Vagina (tissue), 2 donors: ENCODE data around the gene ZNF616. TPM values are rescaled to one million over a fixed set of nuclear protein-coding genes. Genes with fewer than 3 reads are reported as not detected.

Experiments used
- DNase-seq, 2 donors: peaks; one replicate each; pipeline ENCODE4 v3.0.0-alpha.2; 2017; ENCODE audit errors: extremely low spot score in 2 of 2
- H3K27ac ChIP-seq: fragments of 200-600 bp; sonication (generic); one replicate; pipeline ENCODE4 v1.5.1; 2019
- H3K27me3 ChIP-seq: fragments of 200-600 bp; sonication (generic); one replicate; pipeline ENCODE4 v1.5.1; 2019
- H3K36me3 ChIP-seq, 2 donors: fragments of 200-600 bp; sonication (generic); one replicate each; pipeline ENCODE4 v1.5.1; 2017 to 2019
- H3K4me1 ChIP-seq: fragments of 200-600 bp; sonication (generic); one replicate; pipeline ENCODE4 v1.5.1; 2019
- H3K4me3 ChIP-seq, 2 donors: fragments of 200-600 bp; sonication (generic); 1 replicate in 1 of 2; 2 replicates in 1 of 2; pipeline ENCODE4 v1.5.1; 2016 to 2019
- H3K9me3 ChIP-seq: fragments of 200-600 bp; sonication (generic); one replicate; pipeline ENCODE4 v1.5.1; 2019
- CTCF ChIP-seq, 3 experiments: fragments of 450-650 bp in 2 of 3; fragments of 200-600 bp in 1 of 3; sonication (generic) in 1 of 3; IDR thresholded peaks; one replicate each; pipeline ENCODE4 v1.5.1; 2017 to 2019; ENCODE audit warnings: antibody characterized with exemption in 3 of 3, mild to moderate bottlenecking in 2 of 3, moderate library complexity in 2 of 3
- POLR2A ChIP-seq, 2 donors: fragments of 450-650 bp; IDR thresholded peaks; one replicate each; pipeline ENCODE4 v1.6.1; 2017; ENCODE audit warnings: antibody characterized with exemption in 2 of 2, mild to moderate bottlenecking in 2 of 2, moderate library complexity in 2 of 2
- POLR2AphosphoS5 ChIP-seq, 2 donors: sonication (generic); formaldehyde crosslinking; IDR thresholded peaks; one replicate each; pipeline ENCODE4 v1.9.0; 2017; ENCODE audit warnings: antibody characterized with exemption in 2 of 2, mild to moderate bottlenecking in 2 of 2, low read depth in 1 of 2; ENCODE audit not compliant: insufficient read depth in 1 of 2
- intact Hi-C: fragments of 100-400 bp; cut with DNase I; formaldehyde crosslinking; loops from one replicate; pipeline ENCODE4 v1.15.1; 2023
- total RNA-seq: library from RNA; depleted of rRNA; stranded (reverse); fragments of >200 nt; gene quantifications from one replicate; pipeline ENCODE4 v1.2.3, GENCODE V29; 2016

The ZNF616 gene
- total RNA-seq, 1 donor from 2014 or later = 2.7 TPM

GRCh38 chr19:52120286-52120685 lies 19.5 kb downstream of the ZNF616 start:
- Histone ChIP-seq H3K9me3 (peaks cover 66% of the 10 kb centered on the region), H3K4me3 (no peak overlapping the region), H3K36me3 (peaks cover 1 to 100% of the 10 kb centered on the region in 2 donors), H3K27me3 (no peaks in the 10 kb centered on the region), H3K27ac (no peak overlapping the region), H3K4me1 (no peaks in the 10 kb centered on the region)
- no peak for DNase-seq
- TF ChIP-seq POLR2A (IDR thresholded peaks at IDR 0.05) = no peak
- no peak for TF ChIP-seq POLR2AphosphoS5 (IDR thresholded peaks at IDR 0.05; ENCODE audit: insufficient read depth in 1 of 2, low read depth in 1 of 2)
- intact Hi-C loops = no loop called here

- no peak for DNase-seq
- no peak overlapping the region for H3K4me3 ChIP-seq
- peaks cover 0 to 64% of the 10 kb centered on the region in 2 donors for H3K36me3 ChIP-seq
- no peaks in the 10 kb centered on the region for H3K4me1 ChIP-seq
- H3K27ac ChIP-seq = no peak overlapping the region
- TF ChIP-seq POLR2A (IDR thresholded peaks at IDR 0.05) (no peak), CTCF (IDR thresholded peaks at IDR 0.05) (no peak), POLR2AphosphoS5 (IDR thresholded peaks at IDR 0.05; ENCODE audit: insufficient read depth in 1 of 2, low read depth in 1 of 2) (no peak)
- intact Hi-C loops = no loop called here
- peaks cover 88% of the 10 kb centered on the region for H3K9me3 ChIP-seq
- H3K27me3 ChIP-seq = no peaks in the 10 kb centered on the region
Observed at GRCh38 chr19:52115526-52116053, 24.1 kb downstream of the ZNF616 start.

- no peak overlapping the region for H3K4me3 ChIP-seq
- DNase-seq = no peak
- H3K9me3 ChIP-seq = peaks cover 80% of the 10 kb centered on the region
- H3K4me1 ChIP-seq = no peaks in the 10 kb centered on the region
- TF ChIP-seq POLR2A (IDR thresholded peaks at IDR 0.05) (no peak), CTCF (IDR thresholded peaks at IDR 0.05) (no peak)
- no peak overlapping the region for H3K27ac ChIP-seq
- H3K36me3 ChIP-seq = peaks cover 0 to 56% of the 10 kb centered on the region in 2 donors
- H3K27me3 ChIP-seq = no peaks in the 10 kb centered on the region
- intact Hi-C loops = no loop called here
Observed at GRCh38 chr19:52114691-52115090, 25.0 kb downstream of the ZNF616 start.

GRCh38 chr19:52112624-52113023 lies 27.1 kb downstream of the ZNF616 start:
- intact Hi-C loops = no loop called here
- Histone ChIP-seq H3K36me3 (peaks cover 0 to 35% of the 10 kb centered on the region in 2 donors), H3K4me3 (no peak overlapping the region), H3K9me3 (peaks cover 60% of the 10 kb centered on the region), H3K4me1 (no peaks in the 10 kb centered on the region), H3K27ac (no peak overlapping the region), H3K27me3 (no peaks in the 10 kb centered on the region)
- TF ChIP-seq POLR2AphosphoS5 (IDR thresholded peaks at IDR 0.05; ENCODE audit: insufficient read depth in 1 of 2, low read depth in 1 of 2) (no peak), POLR2A (IDR thresholded peaks at IDR 0.05) (no peak)
- no peak for DNase-seq

- intact Hi-C loops = no loop called here
- H3K27ac ChIP-seq = no peak overlapping the region
- TF ChIP-seq POLR2AphosphoS5 (IDR thresholded peaks at IDR 0.05; ENCODE audit: insufficient read depth in 1 of 2, low read depth in 1 of 2) (no peak), CTCF (IDR thresholded peaks at IDR 0.05) (no peak), POLR2A (IDR thresholded peaks at IDR 0.05) (no peak)
- peaks cover 42% of the 10 kb centered on the region for H3K9me3 ChIP-seq
- no peaks in the 10 kb centered on the region for H3K27me3 ChIP-seq
- no peak overlapping the region for H3K4me3 ChIP-seq
- peaks cover 0 to 16% of the 10 kb centered on the region in 2 donors for H3K36me3 ChIP-seq
- H3K4me1 ChIP-seq = no peaks in the 10 kb centered on the region
- no peak for DNase-seq
Observed at GRCh38 chr19:52110780-52111179, 29.0 kb downstream of the ZNF616 start.

- DNase-seq = no peak
- no peak for TF ChIP-seq POLR2AphosphoS5 (IDR thresholded peaks at IDR 0.05; ENCODE audit: insufficient read depth in 1 of 2, low read depth in 1 of 2)
- TF ChIP-seq POLR2A (IDR thresholded peaks at IDR 0.05) = no peak
- no peak for TF ChIP-seq CTCF (IDR thresholded peaks at IDR 0.05)
- Histone ChIP-seq H3K36me3 (no peaks in the 10 kb centered on the region), H3K27me3 (no peaks in the 10 kb centered on the region), H3K27ac (no peak overlapping the region), H3K9me3 (peaks cover 3% of the 10 kb centered on the region), H3K4me3 (no peak overlapping the region), H3K4me1 (no peaks in the 10 kb centered on the region)
- intact Hi-C loops = no loop called here
Observed at GRCh38 chr19:52102782-52103181, 37.0 kb downstream of the ZNF616 start.
